SU-DHL-6 (cell line): ENCODE results near the gene GZMH.
"Not testable (repeated sequence)": the region's sequence is repeated elsewhere in the genome, so short reads cannot be mapped to it uniquely, and the experiment has no call there.

Source experiments
- EZH2phosphoT487 ChIP-seq: fragments of 200-600 bp; sonication (generic), shearing (Covaris generic); conservative IDR thresholded peaks from 2 replicates; pipeline ENCODE4 v1.6.1; 2018; ENCODE audit warnings: mild to moderate bottlenecking, antibody characterized with exemption, low read length, moderate library complexity, mixed read lengths
- TF ChIP-seq, protein P1 (sequence below): fragments of 200-600 bp; sonication (generic); IDR thresholded peaks from one replicate; pipeline ENCODE4 v1.5.1; 2017; ENCODE audit warnings: antibody characterized with exemption, mild to moderate bottlenecking, low read length, moderate library complexity; ENCODE audit not compliant: insufficient read depth, poor library complexity, severe bottlenecking

DNA sequence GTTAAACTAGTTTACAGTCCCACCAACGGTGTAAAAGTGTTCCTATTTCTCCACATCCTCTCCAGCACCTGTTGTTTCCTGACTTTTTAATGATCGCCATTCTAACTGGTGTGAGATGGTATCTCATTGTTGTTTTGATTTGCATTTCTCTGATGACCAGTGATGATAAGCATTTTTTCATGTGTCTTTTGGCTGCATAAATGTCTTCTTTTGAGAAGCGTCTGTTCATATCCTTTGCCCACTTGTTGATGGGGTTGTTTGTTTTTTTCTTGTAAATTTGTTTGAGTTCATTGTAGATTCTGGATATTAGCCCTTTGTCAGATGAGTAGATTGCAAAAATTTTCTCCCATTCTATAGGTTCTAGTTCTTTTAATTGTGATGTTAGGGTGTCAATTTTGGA is 25.1 kb downstream of the GZMH start:
- TF ChIP-seq, protein P1, sequence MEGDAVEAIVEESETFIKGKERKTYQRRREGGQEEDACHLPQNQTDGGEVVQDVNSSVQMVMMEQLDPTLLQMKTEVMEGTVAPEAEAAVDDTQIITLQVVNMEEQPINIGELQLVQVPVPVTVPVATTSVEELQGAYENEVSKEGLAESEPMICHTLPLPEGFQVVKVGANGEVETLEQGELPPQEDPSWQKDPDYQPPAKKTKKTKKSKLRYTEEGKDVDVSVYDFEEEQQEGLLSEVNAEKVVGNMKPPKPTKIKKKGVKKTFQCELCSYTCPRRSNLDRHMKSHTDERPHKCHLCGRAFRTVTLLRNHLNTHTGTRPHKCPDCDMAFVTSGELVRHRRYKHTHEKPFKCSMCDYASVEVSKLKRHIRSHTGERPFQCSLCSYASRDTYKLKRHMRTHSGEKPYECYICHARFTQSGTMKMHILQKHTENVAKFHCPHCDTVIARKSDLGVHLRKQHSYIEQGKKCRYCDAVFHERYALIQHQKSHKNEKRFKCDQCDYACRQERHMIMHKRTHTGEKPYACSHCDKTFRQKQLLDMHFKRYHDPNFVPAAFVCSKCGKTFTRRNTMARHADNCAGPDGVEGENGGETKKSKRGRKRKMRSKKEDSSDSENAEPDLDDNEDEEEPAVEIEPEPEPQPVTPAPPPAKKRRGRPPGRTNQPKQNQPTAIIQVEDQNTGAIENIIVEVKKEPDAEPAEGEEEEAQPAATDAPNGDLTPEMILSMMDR, result not testable (repeated sequence)
- not testable (repeated sequence) for TF ChIP-seq EZH2phosphoT487
